ENCODE data around the gene CC2D1B.

CC2D1B gene, protein sequence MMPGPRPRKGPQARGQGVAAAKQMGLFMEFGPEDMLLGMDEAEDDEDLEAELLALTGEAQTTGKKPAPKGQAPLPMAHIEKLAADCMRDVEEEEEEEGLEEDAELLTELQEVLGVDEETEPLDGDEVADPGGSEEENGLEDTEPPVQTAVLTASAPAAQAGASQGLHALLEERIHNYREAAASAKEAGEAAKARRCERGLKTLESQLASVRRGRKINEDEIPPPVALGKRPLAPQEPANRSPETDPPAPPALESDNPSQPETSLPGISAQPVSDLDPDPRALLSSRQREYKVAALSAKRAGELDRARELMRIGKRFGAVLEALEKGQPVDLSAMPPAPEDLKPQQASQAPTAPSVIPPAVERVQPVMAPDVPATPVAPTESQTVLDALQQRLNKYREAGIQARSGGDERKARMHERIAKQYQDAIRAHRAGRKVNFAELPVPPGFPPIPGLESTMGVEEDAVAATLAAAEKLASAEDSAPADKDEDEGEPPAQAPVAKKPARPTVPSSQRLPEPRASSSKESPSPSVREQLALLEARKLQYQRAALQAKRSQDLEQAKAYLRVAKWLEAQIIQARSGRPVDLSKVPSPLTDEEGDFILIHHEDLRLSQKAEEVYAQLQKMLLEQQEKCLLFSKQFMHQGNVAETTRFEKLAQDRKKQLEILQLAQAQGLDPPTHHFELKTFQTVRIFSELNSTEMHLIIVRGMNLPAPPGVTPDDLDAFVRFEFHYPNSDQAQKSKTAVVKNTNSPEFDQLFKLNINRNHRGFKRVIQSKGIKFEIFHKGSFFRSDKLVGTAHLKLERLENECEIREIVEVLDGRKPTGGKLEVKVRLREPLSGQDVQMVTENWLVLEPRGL

DNA sequence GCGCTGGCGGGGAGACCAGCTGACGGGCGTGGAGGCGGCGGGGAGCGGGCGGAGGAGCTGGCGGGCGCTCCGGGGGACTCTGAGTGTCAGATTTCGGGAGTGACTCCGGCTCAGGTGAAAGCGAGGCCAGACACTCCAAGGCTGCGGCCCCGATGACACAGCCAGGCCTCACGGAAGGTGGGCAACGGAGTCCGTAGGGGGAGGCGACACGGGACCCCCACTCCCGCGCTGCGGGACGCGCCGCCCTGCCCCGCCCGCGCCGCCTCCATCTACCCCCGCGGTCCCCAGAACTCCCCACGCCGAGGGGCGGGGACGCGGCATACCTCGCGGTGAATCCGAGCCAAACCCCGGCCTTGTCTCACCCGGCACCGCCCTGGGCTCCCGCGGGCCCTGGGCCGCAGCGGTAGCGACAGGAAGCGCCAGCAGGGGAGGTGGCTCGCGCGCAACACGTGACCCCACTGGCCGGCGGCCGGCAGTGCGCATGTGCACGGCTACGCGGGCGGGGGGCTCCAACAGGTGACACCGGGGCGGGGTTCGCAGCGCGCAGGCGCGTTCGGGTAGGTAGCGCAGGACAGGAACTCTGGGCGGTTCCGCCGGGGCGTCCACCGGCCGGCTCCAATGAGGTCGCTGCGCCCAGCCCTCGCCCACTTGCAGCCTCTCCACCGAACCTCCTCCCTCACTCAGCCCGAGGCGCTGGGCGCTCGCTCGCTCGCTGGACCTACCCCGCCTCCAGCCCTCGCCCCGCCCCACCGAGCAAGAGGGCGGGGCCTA lies at the start of gene CC2D1B:
CC2D1B (minus strand) TSS at position 460 of the 771 bp plus-strand sequence. CDS start 1,585 bp downstream, outside the sequence.
- TF ChIP-seq GATA3 (IDR thresholded peaks at IDR 0.05; ENCODE audit: low read depth, low read length): no peak
- no peak for TF ChIP-seq GATA2 (IDR thresholded peaks at IDR 0.05; ENCODE audit: low read depth, low read length)

DNA sequence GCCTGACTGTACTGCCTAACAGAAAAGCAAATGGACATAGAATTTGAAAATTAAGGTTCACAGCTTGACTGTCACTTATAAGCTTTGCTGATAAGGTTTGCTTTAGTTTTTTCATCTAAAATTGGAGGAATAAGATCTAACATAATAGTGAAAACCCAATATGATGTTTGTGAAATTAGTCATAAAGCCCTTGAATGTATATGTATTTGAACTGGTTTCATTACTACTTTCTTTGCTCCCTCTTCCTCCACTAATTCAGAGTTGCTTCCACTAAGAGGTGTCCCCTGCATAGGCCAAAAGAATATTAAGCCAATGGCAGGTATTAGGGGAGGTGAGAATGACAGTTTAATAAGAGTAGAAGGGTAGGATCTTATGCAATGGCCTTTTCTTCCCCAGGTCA lies 48.9 kb upstream of the CC2D1B start:
- no peak for TF ChIP-seq GATA3 (IDR thresholded peaks at IDR 0.05; ENCODE audit: low read depth, low read length)
- no peak for TF ChIP-seq GATA2 (IDR thresholded peaks at IDR 0.05; ENCODE audit: low read depth, low read length)

DNA sequence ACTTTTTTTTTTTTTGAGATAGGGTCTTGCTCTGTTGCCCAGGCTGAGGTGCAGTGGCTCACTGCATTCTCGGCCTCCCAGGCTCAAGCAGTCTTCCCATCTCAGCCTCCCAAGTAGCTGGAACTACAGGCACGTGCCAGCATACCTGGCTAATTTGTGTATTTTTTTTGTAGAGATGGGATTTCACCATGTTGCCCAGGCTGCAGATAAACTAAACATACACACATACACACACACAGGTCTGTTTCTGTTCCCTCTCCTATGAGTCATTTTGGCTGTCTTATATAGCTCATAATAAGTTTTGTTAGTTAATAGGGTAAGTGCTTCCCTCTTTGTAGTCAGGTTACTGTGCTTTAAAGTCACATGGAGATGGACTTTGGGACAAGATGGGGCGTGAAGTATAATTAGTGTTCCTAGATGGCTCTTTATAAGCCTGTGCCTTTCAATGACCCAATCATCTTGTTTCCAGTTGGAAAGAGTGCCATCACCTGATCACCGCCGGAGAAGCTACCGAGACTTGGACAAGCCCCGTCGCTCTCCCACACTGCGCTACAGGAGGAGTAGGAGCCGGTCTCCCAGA lies 47.5 kb upstream of the CC2D1B start:
- no peak for TF ChIP-seq GATA2 (IDR thresholded peaks at IDR 0.05; ENCODE audit: low read depth, low read length)
- TF ChIP-seq GATA3 (IDR thresholded peaks at IDR 0.05; ENCODE audit: low read depth, low read length): no peak

DNA sequence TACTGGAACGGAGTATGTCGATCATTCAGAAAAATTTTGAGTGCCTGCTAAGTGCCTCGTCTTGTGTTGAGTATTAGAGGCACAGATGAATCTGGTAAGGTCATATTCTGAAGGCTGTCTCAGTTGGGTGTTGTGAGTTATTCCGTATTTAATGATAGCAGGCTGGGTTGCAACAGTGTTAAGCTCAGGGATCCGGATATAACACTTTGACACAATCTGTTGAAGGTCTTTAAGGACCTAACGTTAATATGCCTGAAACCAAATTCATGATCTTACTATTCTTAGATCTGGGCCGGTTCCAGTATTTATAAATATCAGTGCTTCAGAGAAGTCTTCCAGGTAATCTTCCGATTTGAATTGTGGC lies 39.0 kb upstream of the CC2D1B start:
- no peak for TF ChIP-seq GATA2 (IDR thresholded peaks at IDR 0.05; ENCODE audit: low read depth, low read length)
- no peak for TF ChIP-seq GATA3 (IDR thresholded peaks at IDR 0.05; ENCODE audit: low read depth, low read length)

DNA sequence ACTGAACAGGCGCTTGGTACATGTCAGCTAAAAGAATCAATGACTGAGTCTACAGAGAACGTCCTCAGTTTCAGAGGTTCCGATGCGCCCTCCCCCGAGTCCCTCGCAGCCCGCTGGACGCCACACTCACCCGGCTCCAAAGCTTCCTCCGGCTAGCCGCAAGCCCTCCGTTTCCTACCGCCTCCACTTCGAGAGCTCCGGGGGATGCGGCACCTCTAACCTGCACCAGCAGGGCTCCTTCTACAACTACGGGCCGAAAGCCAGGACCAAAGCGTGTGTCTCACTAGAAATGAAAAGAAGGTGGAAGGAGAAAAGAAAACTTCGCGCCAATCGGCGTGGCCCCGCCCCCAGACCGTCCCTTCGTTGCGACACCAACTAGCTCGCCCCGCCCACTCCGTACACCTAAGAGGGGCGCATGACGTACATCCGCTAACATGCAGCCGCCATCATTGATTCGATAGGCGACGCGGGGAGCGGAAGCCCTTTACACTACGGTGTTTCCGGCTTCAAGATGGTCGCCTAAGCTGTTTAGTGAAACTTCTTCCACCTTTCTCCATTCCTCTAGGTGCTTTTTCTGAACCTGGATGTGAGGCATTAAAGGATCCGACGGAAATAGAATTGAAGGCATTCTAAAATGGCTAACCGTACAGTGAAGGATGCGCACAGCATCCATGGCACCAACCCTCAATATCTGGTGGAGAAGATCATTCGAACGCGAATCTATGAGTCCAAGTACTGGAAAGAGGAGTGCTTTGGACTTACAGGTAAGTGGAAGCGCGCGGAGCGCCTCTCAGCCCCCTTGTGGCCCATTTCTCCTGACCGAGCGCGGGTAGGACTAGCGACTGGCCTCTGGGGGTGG lies 38.3 kb upstream of the CC2D1B start, which contains the start of the genes ORC1 and PRPF38A:
ORC1 (minus strand) TSS at position 308 of the 859 bp plus-strand sequence. CDS start 2,200 bp downstream, outside the sequence.
PRPF38A (plus strand) TSS at position 487 of the 859 bp plus-strand sequence; CDS start at position 635, 148 bp downstream.
- no peak for TF ChIP-seq GATA2 (IDR thresholded peaks at IDR 0.05; ENCODE audit: low read depth, low read length)
- no peak for TF ChIP-seq GATA3 (IDR thresholded peaks at IDR 0.05; ENCODE audit: low read depth, low read length)

DNA sequence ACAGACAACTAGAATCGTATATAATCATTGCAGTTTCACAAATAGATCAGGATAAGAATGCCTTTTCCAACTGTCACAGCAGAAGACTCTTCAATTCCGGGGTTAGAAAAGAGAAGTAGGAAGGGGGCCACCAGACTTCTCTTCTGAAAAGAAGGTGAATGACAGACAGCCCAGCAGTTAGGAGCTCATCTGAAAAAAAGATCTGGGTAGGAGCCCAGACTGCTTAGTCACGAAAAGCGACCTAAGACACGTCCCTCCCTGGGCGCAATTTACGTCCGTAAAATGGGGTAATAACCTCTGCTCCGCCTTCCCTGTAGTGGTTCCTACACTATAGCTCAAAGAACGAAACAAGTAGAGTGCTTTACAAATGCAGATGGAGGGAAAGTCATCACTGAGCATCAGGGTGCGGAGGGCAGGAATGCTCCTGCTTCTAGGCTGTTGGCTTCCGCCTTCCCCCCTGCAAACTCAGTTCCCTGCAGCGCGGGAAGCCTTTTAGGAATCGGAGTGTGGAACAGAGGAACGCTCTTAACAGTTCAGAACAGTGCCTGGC lies 37.6 kb upstream of the CC2D1B start:
- no peak for TF ChIP-seq GATA3 (IDR thresholded peaks at IDR 0.05; ENCODE audit: low read depth, low read length)
- no peak for TF ChIP-seq GATA2 (IDR thresholded peaks at IDR 0.05; ENCODE audit: low read depth, low read length)

DNA sequence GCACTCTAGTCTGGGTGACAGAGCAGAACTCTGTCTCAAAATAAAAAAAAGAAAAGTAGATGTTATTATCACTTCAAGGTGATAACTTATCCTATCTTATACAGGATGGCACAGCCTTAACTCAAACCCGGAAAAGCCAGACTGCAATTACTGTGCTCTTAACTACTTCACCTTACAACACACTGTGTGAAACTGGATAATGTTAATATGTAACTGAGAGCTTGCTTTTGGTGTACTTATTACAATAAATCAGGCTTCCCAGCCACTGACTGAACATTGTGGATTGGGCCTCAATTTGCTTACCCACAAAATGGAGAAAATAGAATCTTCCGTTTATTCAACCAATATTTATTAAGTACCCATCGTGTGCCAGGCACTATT lies 36.8 kb upstream of the CC2D1B start:
- no peak for TF ChIP-seq GATA2 (IDR thresholded peaks at IDR 0.05; ENCODE audit: low read depth, low read length)
- TF ChIP-seq GATA3 (IDR thresholded peaks at IDR 0.05; ENCODE audit: low read depth, low read length): no peak

DNA sequence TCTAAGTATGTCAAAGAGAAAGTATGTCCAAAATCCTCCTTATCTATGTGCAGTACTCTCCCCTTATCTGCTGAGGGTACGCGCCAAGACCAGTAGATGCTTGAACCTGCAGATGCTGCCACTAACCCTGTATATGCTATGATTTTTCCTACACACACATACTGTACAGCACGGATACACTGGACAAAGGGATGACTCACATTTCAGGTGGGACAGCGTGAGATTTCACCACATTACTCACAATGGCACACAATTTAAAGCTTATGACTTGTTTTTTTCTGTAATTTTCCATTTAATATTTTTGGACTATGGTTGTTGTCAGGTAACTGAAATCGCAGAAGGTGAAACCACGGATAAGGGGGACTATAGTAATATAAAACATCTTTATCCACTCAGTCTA lies 34.1 kb upstream of the CC2D1B start:
- TF ChIP-seq GATA2 (IDR thresholded peaks at IDR 0.05; ENCODE audit: low read depth, low read length) (no peak), GATA3 (IDR thresholded peaks at IDR 0.05; ENCODE audit: low read depth, low read length) (no peak)

DNA sequence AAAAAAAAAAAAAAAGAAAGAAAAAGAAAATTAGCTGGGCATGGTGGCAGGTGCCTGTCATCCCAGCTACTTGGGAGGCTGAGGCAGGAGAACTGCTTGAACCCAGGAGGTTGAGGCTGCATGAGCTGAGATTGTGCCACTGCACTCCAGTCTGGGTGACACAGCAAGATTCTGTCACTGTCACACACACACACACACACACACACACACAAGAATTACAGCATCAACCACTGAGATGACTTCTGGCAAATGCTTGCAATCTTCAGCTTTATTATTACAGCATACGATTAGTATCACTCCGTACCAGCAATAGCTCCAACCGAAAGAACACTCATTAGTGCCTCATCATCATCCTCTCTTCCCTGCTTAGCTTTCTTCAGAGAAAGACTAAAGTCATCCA lies 33.6 kb upstream of the CC2D1B start:
- TF ChIP-seq GATA3 (IDR thresholded peaks at IDR 0.05; ENCODE audit: low read depth, low read length) (no peak), GATA2 (IDR thresholded peaks at IDR 0.05; ENCODE audit: low read depth, low read length) (no peak)

DNA sequence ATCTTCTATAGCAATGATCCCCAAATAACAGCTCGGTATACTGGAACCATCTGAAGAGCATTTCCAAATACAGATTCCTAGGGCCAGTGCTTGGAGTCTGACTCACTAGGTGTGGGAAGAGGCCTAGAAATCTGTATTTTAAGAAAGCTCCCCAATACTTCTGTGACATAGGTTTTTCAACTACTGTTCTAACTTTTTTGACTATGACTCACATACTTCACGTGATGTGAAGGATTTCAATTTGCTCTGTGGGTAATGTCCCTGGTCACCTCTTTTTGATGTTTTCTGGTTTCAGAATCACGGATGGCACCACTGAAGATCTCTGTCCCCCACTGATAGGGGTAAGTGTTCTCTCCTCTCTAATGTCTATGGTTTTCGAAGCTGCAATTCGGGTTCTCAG lies 27.2 kb upstream of the CC2D1B start:
- TF ChIP-seq GATA3 (IDR thresholded peaks at IDR 0.05; ENCODE audit: low read depth, low read length) (no peak), GATA2 (IDR thresholded peaks at IDR 0.05; ENCODE audit: low read depth, low read length) (no peak)

DNA sequence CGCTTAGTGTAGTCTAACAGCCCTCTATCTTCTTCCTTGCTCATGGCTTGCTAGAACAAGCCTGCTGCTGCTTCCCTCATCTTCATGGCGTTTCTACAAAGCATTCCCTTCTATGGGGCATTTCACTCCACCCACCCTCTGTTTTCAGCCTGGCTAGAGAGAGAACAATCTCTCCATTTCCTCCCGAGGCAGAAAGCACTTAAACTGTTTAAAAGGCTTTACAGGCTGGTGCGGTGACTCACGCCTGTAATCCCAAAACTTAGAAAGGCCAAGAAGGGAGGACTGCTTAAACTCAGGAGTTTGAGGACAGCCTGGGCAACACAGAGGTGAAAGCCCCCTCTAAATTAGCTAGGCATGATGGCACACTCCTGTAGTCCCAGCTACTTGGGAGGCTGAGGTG lies 20.5 kb upstream of the CC2D1B start:
- TF ChIP-seq GATA3 (IDR thresholded peaks at IDR 0.05; ENCODE audit: low read depth, low read length) (no peak), GATA2 (IDR thresholded peaks at IDR 0.05; ENCODE audit: low read depth, low read length) (no peak)

DNA sequence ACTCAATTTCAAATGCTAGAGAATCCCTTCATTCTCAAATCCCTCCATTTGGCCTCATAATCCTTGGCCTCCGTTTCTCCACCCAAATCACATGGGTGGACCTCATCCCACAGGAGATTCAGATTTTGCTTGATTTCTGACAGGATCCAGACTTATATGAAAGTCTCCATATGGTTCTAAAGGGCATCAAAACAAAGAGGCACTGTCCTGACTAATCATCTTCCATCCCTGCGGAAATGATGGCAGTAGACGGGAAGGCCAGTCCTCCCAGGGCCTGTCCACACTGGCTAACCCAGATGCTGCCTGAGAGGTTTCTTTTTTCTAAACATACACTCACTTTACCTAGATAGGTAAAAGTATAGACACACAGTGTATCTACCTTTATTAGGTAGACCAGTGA lies 19.4 kb upstream of the CC2D1B start:
- no peak for TF ChIP-seq GATA2 (IDR thresholded peaks at IDR 0.05; ENCODE audit: low read depth, low read length)
- TF ChIP-seq GATA3 (IDR thresholded peaks at IDR 0.05; ENCODE audit: low read depth, low read length): no peak
